B cell (primary cell): ENCODE measurements around the gene CA9. TPM values are rescaled to one million over a fixed set of nuclear protein-coding genes. Genes with fewer than 3 reads are reported as not detected.

Experiments used
- ATAC-seq: fragments of 200-7000 bp; cut with Tn5 transposase; one replicate; pipeline ENCODE4 v1.10.0; 2021; ENCODE audit warnings: low read depth, mild to moderate bottlenecking, moderate number of reproducible peaks, moderate library complexity
- CTCF ChIA-PET: fragments of 350-600 bp; sonication (Branson Sonifier 250); formaldehyde crosslinking; loops from one replicate; lab custom pipeline; 2021; ENCODE audit warnings: antibody characterized with exemption, inconsistent platforms; lab: Charles Lee
- POLR2A ChIA-PET: fragments of 350-600 bp; sonication (Branson Sonifier 250); formaldehyde crosslinking; loops from one replicate; lab custom pipeline; 2021; ENCODE audit warnings: antibody characterized with exemption; lab: Charles Lee
- DNase-seq: peaks from one replicate; pipeline ENCODE4 v3.0.0; 2013
- H2AFZ ChIP-seq: 2 replicates; pipeline ENCODE4 v1.6.1; 2012; ENCODE audit warnings: mild to moderate bottlenecking, low read depth, low read length; ENCODE audit not compliant: insufficient read depth, poor library complexity, severe bottlenecking
- H3K27ac ChIP-seq, 2 donors: 1 replicate in 1 of 2; 2 replicates in 1 of 2; pipeline ENCODE4 v1.5.1; 2012 to 2013; ENCODE audit warnings: low read length in 2 of 2, mild to moderate bottlenecking in 2 of 2, moderate library complexity in 1 of 2
- H3K27me3 ChIP-seq, 4 experiments: fragments of 200-600 bp in 1 of 4; sonication (generic) in 1 of 4; replicated peaks in 1 of 4; 1 replicate in 2 of 4; 2 replicates in 2 of 4; pipeline versions ENCODE4 v1.6.1 to v1.7.0; 2013 to 2016; ENCODE audit warnings: low read length in 3 of 4, mild to moderate bottlenecking in 2 of 4, mixed read lengths in 1 of 4, moderate library complexity in 1 of 4; ENCODE audit not compliant: insufficient read depth in 4 of 4, control insufficient read depth in 3 of 4; ENCODE audit errors: control extremely low read depth in 1 of 4
- H3K36me3 ChIP-seq, 2 experiments: replicated peaks in 1 of 2; 1 replicate in 1 of 2; 2 replicates in 1 of 2; pipeline versions ENCODE4 v1.6.1 to v1.7.1; 2013; ENCODE audit warnings: low read length in 1 of 2; ENCODE audit not compliant: insufficient read depth in 2 of 2, control insufficient read depth in 1 of 2; ENCODE audit errors: control extremely low read depth in 1 of 2, extremely low read depth in 1 of 2
- H3K4me1 ChIP-seq, 2 donors: fragments of 200-600 bp in 1 of 2; sonication (generic) in 1 of 2; 1 replicate in 1 of 2; 2 replicates in 1 of 2; pipeline versions ENCODE4 v1.5.1 to v1.6.1; 2013 to 2017; ENCODE audit warnings: low read length in 2 of 2; ENCODE audit not compliant: control insufficient read depth in 2 of 2, insufficient read depth in 2 of 2
- H3K4me2 ChIP-seq: replicated peaks from 2 replicates; pipeline ENCODE3; 2012; ENCODE audit warnings: mild to moderate bottlenecking, low read depth, low read length; ENCODE audit not compliant: poor library complexity, severe bottlenecking
- H3K4me3 ChIP-seq, 5 experiments: fragments of 200-600 bp in 1 of 5; sonication (generic) in 1 of 5; 1 replicate in 3 of 5; 2 replicates in 2 of 5; pipeline versions ENCODE4 v1.5.1 to v1.7.0; 2011 to 2016; ENCODE audit warnings: low read length in 4 of 5, mild to moderate bottlenecking in 4 of 5, low read depth in 2 of 5, control low read depth in 1 of 5, moderate library complexity in 1 of 5; ENCODE audit not compliant: insufficient read depth in 1 of 5; ENCODE audit errors: control extremely low read depth in 1 of 5, extremely low read depth in 1 of 5
- H3K79me2 ChIP-seq: fragments of 200-600 bp; sonication (generic); one replicate; pipeline ENCODE4 v1.6.0; 2016; ENCODE audit warnings: low read length; ENCODE audit not compliant: control insufficient read depth, insufficient read depth
- H3K9ac ChIP-seq: fragments of 200-600 bp; sonication (generic); 2 replicates; pipeline ENCODE4 v1.6.1; 2017; ENCODE audit warnings: mild to moderate bottlenecking, low read length, moderate library complexity
- H3K9me3 ChIP-seq, 3 donors: one replicate each; pipeline versions ENCODE4 v1.6.1 to v1.7.1; 2013; ENCODE audit warnings: low read length in 2 of 3; ENCODE audit not compliant: control insufficient read depth in 2 of 3, insufficient read depth in 1 of 3; ENCODE audit errors: control extremely low read depth in 1 of 3
- H4K20me1 ChIP-seq: 2 replicates; pipeline ENCODE4 v1.6.0; 2012; ENCODE audit warnings: mild to moderate bottlenecking, low read length; ENCODE audit not compliant: insufficient read depth, control insufficient read depth, poor library complexity, severe bottlenecking
- H3K27ac Mint-ChIP-seq: one replicate; pipeline ENCODE4 v1.8.0; 2021; ENCODE audit warnings: mixed read lengths
- H3K27me3 Mint-ChIP-seq: one replicate; pipeline ENCODE4 v1.8.0; 2021; ENCODE audit warnings: mixed read lengths
- H3K4me1 Mint-ChIP-seq: one replicate; pipeline ENCODE4 v1.8.0; 2021; ENCODE audit warnings: mixed read lengths
- H3K4me3 Mint-ChIP-seq: one replicate; pipeline ENCODE4 v1.8.0; 2021; ENCODE audit warnings: mixed read lengths
- H3K9me3 Mint-ChIP-seq: one replicate; pipeline ENCODE4 v1.8.0; 2022; ENCODE audit warnings: mixed read lengths; ENCODE audit not compliant: insufficient read depth
- CTCF ChIP-seq: fragments of 200-600 bp; IDR thresholded peaks from one replicate; pipeline ENCODE4 v1.8.0; 2022; ENCODE audit warnings: antibody characterized with exemption, mild to moderate bottlenecking
- EZH2 ChIP-seq: IDR thresholded peaks from 2 replicates; pipeline ENCODE4 v1.6.1; 2012; ENCODE audit warnings: borderline replicate concordance, low read depth, mild to moderate bottlenecking, moderate library complexity, low read length; ENCODE audit not compliant: insufficient read depth, poor library complexity, severe bottlenecking
- WGBS: methylation state at CpG from one replicate; pipeline ENCODE4 v1.1.5; 2013; ENCODE audit warnings: missing lambda C conversion rate; ENCODE audit not compliant: insufficient coverage; 5-methylcytosine and 5-hydroxymethylcytosine counted together
- intact Hi-C: fragments of 100-400 bp; cut with micrococcal nuclease; formaldehyde crosslinking; loops from one replicate; pipeline ENCODE4 v1.10.0; 2022
- polyA plus RNA-seq: library from polyadenylated mRNA; depleted of rRNA; stranded (reverse); fragments of >200 nt; gene quantifications from 2 replicates; pipeline ENCODE4 v1.2.3, GENCODE V29; 2012
- total RNA-seq, 2 donors: library from RNA; stranded (reverse); fragments of 120-200 nt in 1 of 2; gene quantifications; 1 replicate in 1 of 2; 2 replicates in 1 of 2; pipeline versions ENCODE4 v1.2.3 to v1.2.4, GENCODE V29; 2013 to 2022

Gene CA9
- total and polyA plus RNA-seq, 2 donors (not counting 1 experiment from before 2014, with no cell fraction given), result not detected

- WGBS, result 8% methylated on average over 8 of the region's 10 CpGs
- peaks cover 82% of the 10 kb centered on the region for H3K79me2 ChIP-seq
- H3K27me3 Mint-ChIP-seq, result no peaks in the 10 kb centered on the region
- H3K4me1 ChIP-seq, result peaks cover 60 to 63% of the 10 kb centered on the region in 2 donors
- peaks cover 10 to 47% of the 10 kb centered on the region in 2 experiments for H3K36me3 ChIP-seq
- POLR2A ChIA-PET, result interaction anchor here (0.5 to 1.5 kb wide), 6 partner anchors 10 to 621 kb away, joined by 3 to 6 read pairs (median 4); partner anchors contain the start of genes GBA2 and RGP1
- no peaks in the 10 kb centered on the region for H3K9me3 ChIP-seq
- intact Hi-C loops, result loop anchor here (5.0 kb wide), 1 partner anchor 1271 kb away; the partner anchor contains the start of genes DNAI1 and FAM219A
- H3K9me3 Mint-ChIP-seq, result no peaks in the 10 kb centered on the region
- no peak overlapping the region for H2AFZ ChIP-seq
- DNase-seq (no peak), ATAC-seq (no peak)
- peaks cover 65% of the 10 kb centered on the region for H4K20me1 ChIP-seq
- H3K27ac Mint-ChIP-seq, result no peak overlapping the region
- H3K27ac ChIP-seq, result peak overlapping the region; percentile 57 to 92
- H3K4me1 Mint-ChIP-seq, result peaks cover 12% of the 10 kb centered on the region
- peak overlapping the region; percentile 89 for H3K4me2 ChIP-seq
- TF ChIP-seq CTCF (no peak), EZH2 (no peak)
- H3K4me3 Mint-ChIP-seq, result no peak overlapping the region
- no peaks in the 10 kb centered on the region for H3K27me3 ChIP-seq
- peak overlapping the region; percentile 54 for H3K9ac ChIP-seq
- H3K4me3 ChIP-seq, result peak overlapping the region; percentile 3 to 44 (median 24)
- CTCF ChIA-PET, result interaction anchor here (0.8 to 9.0 kb wide), 25 partner anchors 7 to 154 kb away, joined by 3 to 115 read pairs (median 5); partner anchors contain the start of genes CCDC107, GBA2, RGP1 and RMRP
Observed at GRCh38 chr9:35728041-35728971, 54.6 kb downstream of the CA9 start.
